NB4 (cell line): ENCODE results near the gene C5orf63.

Experiments
- DNase-seq: peaks from one replicate; pipeline ENCODE4 v3.0.0; 2010; ENCODE audit warnings: low read depth
- H3K4me3 ChIP-seq: one replicate; pipeline ENCODE4 v1.5.1; 2011; ENCODE audit warnings: mild to moderate bottlenecking, low read depth, low read length, moderate library complexity
- MYC ChIP-seq: IDR thresholded peaks from 2 replicates; pipeline ENCODE4 v1.6.1; 2011; ENCODE audit warnings: low read depth, low read length
- POLR2A ChIP-seq: IDR thresholded peaks from 2 replicates; pipeline ENCODE4 v1.6.1; 2011; ENCODE audit warnings: mild to moderate bottlenecking; ENCODE audit not compliant: insufficient read length; ENCODE audit errors: extremely low read depth
- TF ChIP-seq, protein P1 (sequence below): IDR thresholded peaks from 2 replicates; pipeline ENCODE4 v1.6.1; 2011; ENCODE audit warnings: low read depth, low read length
- TF ChIP-seq, protein P2 (sequence below): IDR thresholded peaks from one replicate; pipeline ENCODE4 v1.5.1; 2012; ENCODE audit warnings: low read depth, low read length

The C5orf63 gene

DNA sequence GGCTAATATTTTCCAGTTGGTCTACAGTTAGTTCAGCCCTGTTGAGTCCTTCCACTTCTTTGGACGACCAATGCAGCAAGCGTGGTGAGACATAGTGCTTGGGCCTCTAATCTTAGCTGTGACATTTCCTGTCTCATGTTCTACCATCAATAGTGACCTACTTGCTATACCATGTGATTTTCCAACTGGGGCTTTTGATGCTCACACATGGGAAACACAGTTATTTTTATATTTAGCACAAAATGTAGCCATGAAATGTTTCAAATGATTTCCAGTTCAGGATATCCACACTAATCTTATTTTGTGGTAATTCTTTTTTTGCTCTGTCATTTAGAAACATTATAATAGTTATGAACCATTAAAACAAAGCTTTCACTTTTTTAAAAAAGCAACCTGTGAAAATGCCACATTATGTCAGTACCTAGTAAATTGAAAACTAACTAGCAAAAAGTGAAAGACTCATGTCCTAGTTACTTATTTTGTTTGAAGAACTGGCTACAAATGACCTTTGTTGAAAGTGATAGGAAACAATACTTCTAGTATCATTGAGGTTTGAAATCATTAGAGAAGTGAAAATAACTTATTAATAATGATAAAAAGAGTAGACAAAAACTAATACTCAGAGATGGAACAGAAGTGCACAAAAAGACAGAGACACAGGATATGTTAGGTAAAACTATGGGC lies 61.2 kb downstream of the C5orf63 start:
- H3K4me3 ChIP-seq, result no peak overlapping the region
- TF ChIP-seq, protein P1, sequence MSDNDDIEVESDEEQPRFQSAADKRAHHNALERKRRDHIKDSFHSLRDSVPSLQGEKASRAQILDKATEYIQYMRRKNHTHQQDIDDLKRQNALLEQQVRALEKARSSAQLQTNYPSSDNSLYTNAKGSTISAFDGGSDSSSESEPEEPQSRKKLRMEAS, result peak; percentile 50; the same call in 1 of the 2 replicates
- no peak for TF ChIP-seq POLR2A
- no peak for DNase-seq

DNA sequence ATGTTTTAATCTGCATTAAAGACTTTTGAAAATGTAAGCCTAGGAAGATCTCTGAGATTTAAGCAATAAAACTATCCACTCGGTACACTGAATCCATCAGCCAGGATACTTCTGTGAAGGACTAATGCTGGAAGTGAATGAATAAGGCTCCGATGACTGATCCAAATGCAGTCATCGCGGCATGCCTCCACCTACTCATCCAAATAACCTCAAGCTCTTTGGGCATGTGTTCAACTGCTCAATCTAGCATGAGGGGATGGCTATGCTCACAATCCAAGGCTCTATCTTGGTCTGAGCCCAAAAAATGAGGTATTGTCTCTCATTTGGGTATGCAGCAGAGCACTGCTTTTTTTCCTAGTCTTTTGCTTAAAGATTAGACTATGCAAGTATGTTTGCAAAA lies 62.1 kb downstream of the C5orf63 start:
- TF ChIP-seq MYC, result no peak
- TF ChIP-seq, protein P1, result no peak
- no peak for TF ChIP-seq POLR2A
- TF ChIP-seq, protein P2, sequence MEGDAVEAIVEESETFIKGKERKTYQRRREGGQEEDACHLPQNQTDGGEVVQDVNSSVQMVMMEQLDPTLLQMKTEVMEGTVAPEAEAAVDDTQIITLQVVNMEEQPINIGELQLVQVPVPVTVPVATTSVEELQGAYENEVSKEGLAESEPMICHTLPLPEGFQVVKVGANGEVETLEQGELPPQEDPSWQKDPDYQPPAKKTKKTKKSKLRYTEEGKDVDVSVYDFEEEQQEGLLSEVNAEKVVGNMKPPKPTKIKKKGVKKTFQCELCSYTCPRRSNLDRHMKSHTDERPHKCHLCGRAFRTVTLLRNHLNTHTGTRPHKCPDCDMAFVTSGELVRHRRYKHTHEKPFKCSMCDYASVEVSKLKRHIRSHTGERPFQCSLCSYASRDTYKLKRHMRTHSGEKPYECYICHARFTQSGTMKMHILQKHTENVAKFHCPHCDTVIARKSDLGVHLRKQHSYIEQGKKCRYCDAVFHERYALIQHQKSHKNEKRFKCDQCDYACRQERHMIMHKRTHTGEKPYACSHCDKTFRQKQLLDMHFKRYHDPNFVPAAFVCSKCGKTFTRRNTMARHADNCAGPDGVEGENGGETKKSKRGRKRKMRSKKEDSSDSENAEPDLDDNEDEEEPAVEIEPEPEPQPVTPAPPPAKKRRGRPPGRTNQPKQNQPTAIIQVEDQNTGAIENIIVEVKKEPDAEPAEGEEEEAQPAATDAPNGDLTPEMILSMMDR, result no peak
- H3K4me3 ChIP-seq, result no peak overlapping the region
- no peak for DNase-seq

DNA sequence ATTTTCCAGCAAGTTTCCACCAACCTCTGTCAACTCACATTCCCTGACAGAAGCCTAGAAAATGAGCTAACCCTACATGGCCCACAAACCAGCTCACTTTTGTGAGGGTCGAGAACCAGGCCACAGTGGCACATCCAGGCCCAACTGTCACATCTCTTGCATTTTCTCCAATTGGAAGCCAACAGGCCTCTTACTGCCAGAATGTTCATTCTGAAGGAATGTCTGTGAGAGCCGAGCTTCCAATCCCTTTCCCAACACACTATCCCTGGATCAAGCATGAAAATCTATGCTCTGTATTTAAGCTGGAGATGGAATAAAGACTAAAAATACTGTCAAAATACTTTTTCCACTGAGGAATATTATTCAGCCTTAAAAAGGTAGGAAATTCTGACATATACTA lies 62.9 kb downstream of the C5orf63 start:
- DNase-seq, result no peak
- TF ChIP-seq, protein P1, result no peak
- TF ChIP-seq, protein P2, result no peak
- TF ChIP-seq MYC (no peak), POLR2A (no peak)

DNA sequence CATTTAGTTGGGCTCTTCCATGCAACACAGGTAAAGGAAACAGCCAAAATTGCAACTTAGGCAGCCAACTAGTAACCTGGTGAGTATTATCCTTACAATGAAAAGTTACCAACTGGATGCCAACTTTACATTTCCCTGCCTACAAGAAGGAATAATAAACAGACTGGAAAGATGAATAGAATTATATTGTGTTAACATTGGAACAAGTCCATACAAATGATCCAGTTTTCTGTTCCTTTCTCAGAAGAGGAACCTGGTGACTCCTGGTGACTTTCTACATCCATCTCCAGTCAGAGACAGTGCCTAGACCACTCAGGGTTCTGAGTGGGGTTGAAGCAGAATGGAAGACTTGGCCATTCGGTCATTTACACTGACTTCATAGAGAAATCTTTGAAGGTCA lies 63.5 kb downstream of the C5orf63 start:
- no peak overlapping the region for H3K4me3 ChIP-seq
- no peak for DNase-seq
- TF ChIP-seq, protein P2, result no peak
- TF ChIP-seq POLR2A, result no peak
- TF ChIP-seq MYC, result no peak
- TF ChIP-seq, protein P1, result no peak

More for the DNA sequence above, 62.9 kb downstream of the C5orf63 start:
- no peak overlapping the region for H3K4me3 ChIP-seq

DNA sequence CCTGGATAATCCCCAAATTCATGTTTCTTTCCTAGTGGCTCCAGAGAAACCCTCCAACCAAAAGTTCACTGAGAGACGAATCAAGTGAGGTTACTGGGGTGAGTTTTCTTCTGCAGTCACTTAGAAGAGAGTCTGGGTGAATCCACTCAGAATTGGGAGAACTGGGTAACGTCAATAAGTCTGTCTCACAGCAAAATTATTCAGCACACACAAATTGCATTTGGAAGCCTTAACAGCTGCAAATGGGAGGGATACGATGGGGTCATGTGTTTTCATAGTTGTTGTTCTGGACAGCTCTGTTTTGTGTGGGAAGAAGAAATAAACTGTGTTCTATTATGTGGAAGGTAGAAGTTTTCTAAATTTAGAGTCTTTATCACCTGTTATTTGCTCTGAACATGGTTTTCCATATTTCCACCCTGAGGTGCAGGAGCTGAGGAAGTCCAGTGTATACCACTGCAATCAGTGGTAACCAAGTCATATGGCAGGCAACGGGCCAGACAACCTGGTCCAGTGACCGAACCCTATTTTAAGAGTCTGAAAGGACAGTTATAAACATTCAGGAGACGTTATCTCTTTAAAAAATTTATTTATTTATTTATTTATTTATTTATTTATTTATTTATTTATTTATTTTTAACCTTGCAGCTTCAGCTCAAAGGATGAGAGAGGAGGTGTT lies 64.9 kb downstream of the C5orf63 start:
- TF ChIP-seq MYC (no peak), POLR2A (no peak)
- TF ChIP-seq, protein P1, result no peak
- TF ChIP-seq, protein P2, result no peak
- DNase-seq, result no peak
- H3K4me3 ChIP-seq, result no peak overlapping the region

DNA sequence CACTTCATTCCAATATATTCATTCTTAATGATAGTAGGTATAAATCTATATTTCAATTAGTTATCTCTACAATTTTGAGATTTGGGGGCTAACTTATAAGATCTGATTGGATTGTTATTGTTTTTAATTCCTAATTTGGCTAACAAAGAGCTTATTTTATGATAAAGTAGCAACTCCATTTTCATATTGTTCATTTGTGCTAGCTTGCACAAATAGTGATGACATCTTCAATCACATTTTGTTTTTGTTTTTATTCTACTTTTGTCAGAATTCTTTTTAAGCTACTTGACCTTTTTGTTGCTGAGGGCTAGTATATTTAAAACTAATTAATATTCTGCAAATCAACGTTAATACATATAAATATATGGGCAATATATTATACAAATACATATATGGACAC lies 65.8 kb downstream of the C5orf63 start:
- DNase-seq, result no peak
- no peak overlapping the region for H3K4me3 ChIP-seq
- no peak for TF ChIP-seq MYC
- TF ChIP-seq, protein P1, result no peak
